ENCODE measurements around the gene MSH5. TPM values are rescaled to one million over a fixed set of nuclear protein-coding genes. Genes with fewer than 3 reads are reported as not detected.

MSH5 gene
- total RNA-seq, 2 donors from 2014 or later = 35.7 to 57.2 TPM

DNA sequence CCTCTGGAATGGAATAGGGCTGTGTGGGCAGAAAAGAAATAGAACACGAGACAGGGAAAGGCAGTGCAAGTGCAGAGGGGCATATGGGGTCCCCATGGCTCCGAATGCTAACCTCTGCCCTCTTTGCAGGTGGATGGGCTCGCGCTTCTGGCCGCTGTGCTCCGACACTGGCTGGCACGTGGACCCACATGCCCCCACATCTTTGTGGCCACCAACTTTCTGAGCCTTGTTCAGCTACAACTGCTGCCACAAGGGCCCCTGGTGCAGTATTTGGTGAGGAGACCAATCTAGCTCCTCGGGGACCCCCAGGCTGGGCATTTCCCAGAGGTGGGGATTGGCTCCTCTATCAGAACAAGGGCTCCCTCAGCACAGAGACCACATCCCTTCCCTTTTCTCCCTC lies 21.5 kb downstream of the MSH5 start:
- H3K27ac ChIP-seq (ENCODE audit: low read depth, low read length) = no peak overlapping the region
- no peaks in the 10 kb centered on the region for H3K9me3 Mint-ChIP-seq
- H3K36me3 Mint-ChIP-seq (ENCODE audit: low read depth) = peaks cover 25% of the 10 kb centered on the region
- no peaks in the 10 kb centered on the region for H3K9me3 ChIP-seq (ENCODE audit: control insufficient read depth, low read length)
- DNase-seq = no peak
- H3K4me3 ChIP-seq (ENCODE audit: low read length) = no peak overlapping the region
- H3K4me3 Mint-ChIP-seq = no peak overlapping the region
- H3K27me3 Mint-ChIP-seq (ENCODE audit: insufficient read depth) = no peaks in the 10 kb centered on the region
- H3K27ac Mint-ChIP-seq = no peak overlapping the region
- no peaks in the 10 kb centered on the region for H3K27me3 ChIP-seq (ENCODE audit: control insufficient read depth, insufficient read depth, low read length, poor library complexity, severe bottlenecking)
- H3K4me1 Mint-ChIP-seq = peaks cover 15% of the 10 kb centered on the region
- H3K36me3 ChIP-seq (ENCODE audit: control insufficient read depth, insufficient read depth, low read length) = no peaks in the 10 kb centered on the region
- WGBS, 2 experiments (ENCODE audit: insufficient coverage in 1 of 2, insufficient read length in 1 of 2) = 98% methylated on average over 6 to 8 of the region's 8 CpGs
- TF ChIP-seq, protein P1, sequence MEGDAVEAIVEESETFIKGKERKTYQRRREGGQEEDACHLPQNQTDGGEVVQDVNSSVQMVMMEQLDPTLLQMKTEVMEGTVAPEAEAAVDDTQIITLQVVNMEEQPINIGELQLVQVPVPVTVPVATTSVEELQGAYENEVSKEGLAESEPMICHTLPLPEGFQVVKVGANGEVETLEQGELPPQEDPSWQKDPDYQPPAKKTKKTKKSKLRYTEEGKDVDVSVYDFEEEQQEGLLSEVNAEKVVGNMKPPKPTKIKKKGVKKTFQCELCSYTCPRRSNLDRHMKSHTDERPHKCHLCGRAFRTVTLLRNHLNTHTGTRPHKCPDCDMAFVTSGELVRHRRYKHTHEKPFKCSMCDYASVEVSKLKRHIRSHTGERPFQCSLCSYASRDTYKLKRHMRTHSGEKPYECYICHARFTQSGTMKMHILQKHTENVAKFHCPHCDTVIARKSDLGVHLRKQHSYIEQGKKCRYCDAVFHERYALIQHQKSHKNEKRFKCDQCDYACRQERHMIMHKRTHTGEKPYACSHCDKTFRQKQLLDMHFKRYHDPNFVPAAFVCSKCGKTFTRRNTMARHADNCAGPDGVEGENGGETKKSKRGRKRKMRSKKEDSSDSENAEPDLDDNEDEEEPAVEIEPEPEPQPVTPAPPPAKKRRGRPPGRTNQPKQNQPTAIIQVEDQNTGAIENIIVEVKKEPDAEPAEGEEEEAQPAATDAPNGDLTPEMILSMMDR (conservative IDR thresholded peaks at IDR 0.05) = no peak
- H3K4me1 ChIP-seq (ENCODE audit: control insufficient read depth, insufficient read depth, low read length) = no peaks in the 10 kb centered on the region
- no peak overlapping the region for H3K9ac ChIP-seq (ENCODE audit: extremely low read depth, low read length, poor library complexity, severe bottlenecking)

DNA sequence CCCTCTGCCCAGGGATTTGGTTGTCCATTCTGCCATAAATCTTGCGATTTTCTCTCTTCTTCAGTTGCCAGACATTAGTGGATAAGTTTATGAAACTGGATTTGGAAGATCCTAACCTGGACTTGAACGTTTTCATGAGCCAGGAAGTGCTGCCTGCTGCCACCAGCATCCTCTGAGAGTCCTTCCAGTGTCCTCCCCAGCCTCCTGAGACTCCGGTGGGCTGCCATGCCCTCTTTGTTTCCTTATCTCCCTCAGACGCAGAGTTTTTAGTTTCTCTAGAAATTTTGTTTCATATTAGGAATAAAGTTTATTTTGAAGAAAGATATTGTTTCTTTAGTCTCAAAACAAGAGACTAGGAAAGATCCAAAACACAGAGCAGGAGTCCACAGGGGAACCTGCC lies 22.6 kb downstream of the MSH5 start, which contains the start of gene SAPCD1:
TSS of gene SAPCD1 (plus strand) at position 301 of the 400 bp plus-strand sequence. CDS start 399 bp downstream, outside the sequence.
- Mint-ChIP-seq H3K4me3 (no peak within 1 kb of the TSS), H3K27me3 (ENCODE audit: insufficient read depth) (no peaks in the 10 kb centered on the region), H3K9me3 (no peaks in the 10 kb centered on the region), H3K36me3 (ENCODE audit: low read depth) (peaks cover 25% of the 10 kb centered on the region), H3K4me1 (peaks cover 18% of the 10 kb centered on the region), H3K27ac (peak within 1 kb of the TSS; percentile 77)
- WGBS, 2 experiments (ENCODE audit: insufficient coverage in 1 of 2, insufficient read length in 1 of 2) = 81 to 90% methylated on average over 3 to 4 of the region's 4 CpGs
- H3K36me3 ChIP-seq (ENCODE audit: control insufficient read depth, insufficient read depth, low read length) = no peaks in the 10 kb centered on the region
- peak within 1 kb of the TSS; percentile 86 for H3K27ac ChIP-seq (ENCODE audit: low read depth, low read length)
- H3K4me3 ChIP-seq (ENCODE audit: low read length) = no peak within 1 kb of the TSS
- H3K27me3 ChIP-seq (ENCODE audit: control insufficient read depth, insufficient read depth, low read length, poor library complexity, severe bottlenecking) = no peaks in the 10 kb centered on the region
- H3K9me3 ChIP-seq (ENCODE audit: control insufficient read depth, low read length) = no peaks in the 10 kb centered on the region
- H3K4me1 ChIP-seq (ENCODE audit: control insufficient read depth, insufficient read depth, low read length) = no peaks in the 10 kb centered on the region
- TF ChIP-seq, protein P1 (conservative IDR thresholded peaks at IDR 0.05) = no peak
- DNase-seq = no peak
- no peak within 1 kb of the TSS for H3K9ac ChIP-seq (ENCODE audit: extremely low read depth, low read length, poor library complexity, severe bottlenecking)

DNA sequence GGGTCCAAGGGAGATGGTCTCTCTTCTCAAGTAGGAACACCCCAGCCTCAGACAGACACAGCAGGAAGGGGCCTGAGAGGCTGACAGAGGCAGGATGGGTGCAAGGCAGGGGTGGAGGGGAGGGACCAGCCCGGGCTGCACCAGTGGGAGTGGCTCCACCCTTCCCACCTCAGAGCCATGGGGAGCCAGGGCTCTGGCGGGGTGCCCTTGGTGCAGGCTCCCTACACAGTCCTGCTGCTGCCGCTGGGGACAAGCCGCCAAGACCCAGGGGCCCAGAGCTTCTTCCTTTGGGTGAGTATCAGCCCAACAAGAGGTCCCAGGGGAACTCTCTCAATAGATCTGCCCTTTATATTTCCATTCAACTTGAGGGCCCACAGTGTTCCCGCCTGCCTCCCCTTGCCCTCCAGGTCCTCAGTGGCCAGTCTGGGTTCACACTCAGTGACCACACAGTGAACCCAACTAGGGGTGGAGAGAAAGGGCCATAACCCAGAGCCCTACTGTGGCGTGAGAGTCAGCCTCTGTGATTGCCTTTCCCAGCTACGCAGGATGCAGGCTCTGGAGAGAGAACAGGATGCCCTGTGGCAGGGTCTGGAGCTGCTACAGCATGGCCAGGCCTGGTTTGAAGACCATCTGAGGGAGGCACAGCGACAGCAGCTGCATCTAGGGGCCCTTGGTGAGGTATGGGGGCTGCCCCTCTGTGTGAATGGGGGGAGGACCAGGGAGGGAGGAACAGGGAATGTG lies 23.2 kb downstream of the MSH5 start:
- peaks cover 18% of the 10 kb centered on the region for H3K4me1 Mint-ChIP-seq
- 85 to 86% methylated on average over 5 to 8 of the region's 8 CpGs for WGBS, 2 experiments (ENCODE audit: insufficient coverage in 1 of 2, insufficient read length in 1 of 2)
- H3K27ac ChIP-seq (ENCODE audit: low read depth, low read length) = peak overlapping the region; percentile 86
- H3K9me3 Mint-ChIP-seq = no peaks in the 10 kb centered on the region
- no peaks in the 10 kb centered on the region for H3K36me3 ChIP-seq (ENCODE audit: control insufficient read depth, insufficient read depth, low read length)
- H3K27ac Mint-ChIP-seq = peak overlapping the region; percentile 77
- H3K4me1 ChIP-seq (ENCODE audit: control insufficient read depth, insufficient read depth, low read length) = no peaks in the 10 kb centered on the region
- no peaks in the 10 kb centered on the region for H3K27me3 Mint-ChIP-seq (ENCODE audit: insufficient read depth)
- no peaks in the 10 kb centered on the region for H3K27me3 ChIP-seq (ENCODE audit: control insufficient read depth, insufficient read depth, low read length, poor library complexity, severe bottlenecking)
- H3K36me3 Mint-ChIP-seq (ENCODE audit: low read depth) = peaks cover 25% of the 10 kb centered on the region
- H3K4me3 Mint-ChIP-seq = no peak overlapping the region
- H3K9me3 ChIP-seq (ENCODE audit: control insufficient read depth, low read length) = no peaks in the 10 kb centered on the region
- no peak for DNase-seq
- TF ChIP-seq, protein P1 (conservative IDR thresholded peaks at IDR 0.05) = no peak
- no peak overlapping the region for H3K4me3 ChIP-seq (ENCODE audit: low read length)
- H3K9ac ChIP-seq (ENCODE audit: extremely low read depth, low read length, poor library complexity, severe bottlenecking) = no peak overlapping the region

All from endodermal cell (in vitro differentiated cells).